Esophagus squamous epithelium (tissue), 4 donors: ENCODE results near the gene GAS2L2.

Experiments
- CTCF ChIP-seq, 6 experiments: fragments of 450-650 bp in 4 of 6; fragments of 200-600 bp in 2 of 6; sonication (generic) in 2 of 6; IDR thresholded peaks; one replicate each; pipeline ENCODE4 v1.5.1; 2016 to 2019; ENCODE audit warnings: antibody characterized with exemption in 6 of 6, mild to moderate bottlenecking in 4 of 6, moderate library complexity in 4 of 6
- POLR2A ChIP-seq, 4 donors: fragments of 450-650 bp; IDR thresholded peaks; one replicate each; pipeline ENCODE4 v1.6.1; 2017; ENCODE audit warnings: antibody characterized with exemption in 4 of 4, mild to moderate bottlenecking in 4 of 4, moderate library complexity in 3 of 4

DNA sequence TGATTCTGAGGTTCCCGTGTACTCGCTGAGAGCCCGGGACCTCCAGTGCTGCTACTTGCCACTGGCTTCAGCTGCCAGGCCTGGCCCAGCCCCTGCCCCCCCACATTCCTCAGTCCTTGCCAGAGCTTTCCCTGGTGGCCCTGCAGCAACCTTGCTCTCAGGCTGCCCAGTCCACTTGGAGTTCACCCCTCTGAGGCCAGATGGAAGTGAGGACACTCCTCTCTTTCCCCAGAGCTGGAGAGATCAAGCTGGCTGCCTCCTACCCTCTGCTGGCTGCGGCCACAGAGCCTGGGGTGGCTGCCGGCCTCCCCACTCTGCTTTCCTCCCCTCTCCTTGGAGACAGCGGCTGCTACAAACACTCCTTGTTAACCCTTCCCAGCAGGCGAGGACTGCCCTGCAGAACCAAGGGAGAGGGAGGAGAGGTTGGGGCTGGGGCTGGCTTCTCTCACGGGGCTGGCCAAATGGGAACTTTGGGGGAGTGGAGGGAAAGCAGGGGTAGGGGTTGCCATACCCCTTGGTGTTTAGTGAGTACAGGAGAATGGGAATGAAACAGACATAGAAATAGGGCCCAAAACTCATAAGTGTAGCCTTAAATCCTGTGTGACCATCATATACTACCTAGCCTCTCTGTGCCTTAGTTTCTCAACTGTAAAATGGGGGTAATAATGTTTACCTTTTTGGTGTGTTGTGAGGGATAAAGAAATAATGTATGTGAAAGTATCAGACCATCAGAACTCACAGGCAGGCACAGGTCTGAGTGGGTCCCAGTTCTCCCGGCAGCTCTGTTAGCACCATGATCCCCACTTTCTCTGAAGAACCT lies at the start of gene GAS2L2:
- TF ChIP-seq CTCF (IDR thresholded peaks at IDR 0.05) (no peak), POLR2A (IDR thresholded peaks at IDR 0.05) (no peak)
